Hematopoietic multipotent progenitor cell (in vitro differentiated cells): Measurements from ENCODE around the gene SAPCD2. TPM values are rescaled to one million over a fixed set of nuclear protein-coding genes. Genes with fewer than 3 reads are reported as not detected.
"Not testable (repeated sequence)": the region's sequence is repeated elsewhere in the genome, so short reads cannot be mapped to it uniquely, and the experiment has no call there.

ENCODE experiments used
- DNase-seq, 3 donors: peaks; one replicate each; pipeline ENCODE4 v3.0.0-alpha.2; 2011 to 2015; ENCODE audit warnings: low read depth in 2 of 3, low spot score in 2 of 3
- total RNA-seq: library from RNA; depleted of rRNA; stranded (reverse); fragments of >200 nt; gene quantifications from one replicate; pipeline ENCODE4 v1.2.3, GENCODE V29; 2012

The SAPCD2 gene, protein sequence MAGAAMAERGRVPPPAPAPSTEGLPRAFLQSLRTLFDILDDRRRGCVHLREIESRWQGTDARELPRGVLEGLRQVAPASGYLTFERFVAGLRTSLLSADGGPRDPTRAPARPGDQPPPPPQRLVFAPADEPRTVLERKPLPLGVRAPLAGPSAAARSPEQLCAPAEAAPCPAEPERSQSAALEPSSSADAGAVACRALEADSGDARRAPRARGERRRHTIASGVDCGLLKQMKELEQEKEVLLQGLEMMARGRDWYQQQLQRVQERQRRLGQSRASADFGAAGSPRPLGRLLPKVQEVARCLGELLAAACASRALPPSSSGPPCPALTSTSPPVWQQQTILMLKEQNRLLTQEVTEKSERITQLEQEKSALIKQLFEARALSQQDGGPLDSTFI
- total RNA-seq = 4.8 TPM

GRCh38 chr9:137070201-137070905 is at the start of gene SAPCD2:
Gene SAPCD2 (minus strand): TSS chr9:137070557. CDS start chr9:137070460, 97 bp downstream.
- peak; percentile 69 to 93 (median 91) for DNase-seq

GRCh38 chr9:137118092-137118603 is 47.8 kb upstream of the SAPCD2 start:
- not testable (repeated sequence) for DNase-seq

GRCh38 chr9:137117269-137117731 is 46.9 kb upstream of the SAPCD2 start:
- DNase-seq = no peak

DNA sequence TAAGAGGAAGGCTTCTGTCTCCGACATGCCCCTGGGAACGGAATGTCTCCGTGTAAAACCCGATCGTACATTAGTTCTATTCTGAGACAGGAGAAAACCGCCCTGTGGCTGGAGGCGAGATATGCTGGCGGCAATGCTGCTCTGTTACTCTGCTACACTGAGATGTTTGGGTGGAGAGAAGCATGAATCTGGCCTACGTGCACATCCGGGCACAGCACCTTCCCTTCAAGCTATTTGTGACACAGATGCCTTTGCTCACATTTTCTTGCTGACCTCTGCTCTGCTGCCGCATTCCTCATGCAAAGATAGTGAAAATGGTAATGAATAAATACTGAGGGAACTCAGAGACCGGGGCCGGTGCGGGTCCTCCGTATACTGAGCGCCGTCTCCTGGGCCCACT is 46.4 kb upstream of the SAPCD2 start:
- DNase-seq = no peak

DNA sequence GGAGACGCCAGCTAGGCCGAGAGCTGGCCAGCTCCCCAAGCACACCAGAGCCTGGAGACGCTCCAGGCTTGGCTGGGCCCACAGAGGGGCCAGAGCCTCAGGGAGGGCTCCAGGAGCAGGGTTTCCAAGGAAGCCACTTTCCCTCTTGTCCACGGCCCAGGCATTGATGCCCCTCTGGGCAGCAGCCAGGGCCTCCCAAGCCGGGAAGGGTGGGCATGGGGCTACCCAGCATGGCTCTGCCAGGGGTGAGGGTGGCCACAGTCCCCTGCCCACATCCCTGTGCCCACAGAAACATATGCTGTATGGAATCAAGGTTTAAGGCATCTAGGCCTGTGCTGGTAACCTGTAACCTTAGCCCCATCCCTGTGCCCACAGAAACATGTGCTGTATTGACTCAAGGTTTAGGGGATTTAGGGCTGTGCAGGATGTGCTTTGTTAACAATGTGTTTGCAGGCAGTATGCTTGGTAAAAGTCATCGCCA is 45.7 kb upstream of the SAPCD2 start:
- DNase-seq = no peak

DNA sequence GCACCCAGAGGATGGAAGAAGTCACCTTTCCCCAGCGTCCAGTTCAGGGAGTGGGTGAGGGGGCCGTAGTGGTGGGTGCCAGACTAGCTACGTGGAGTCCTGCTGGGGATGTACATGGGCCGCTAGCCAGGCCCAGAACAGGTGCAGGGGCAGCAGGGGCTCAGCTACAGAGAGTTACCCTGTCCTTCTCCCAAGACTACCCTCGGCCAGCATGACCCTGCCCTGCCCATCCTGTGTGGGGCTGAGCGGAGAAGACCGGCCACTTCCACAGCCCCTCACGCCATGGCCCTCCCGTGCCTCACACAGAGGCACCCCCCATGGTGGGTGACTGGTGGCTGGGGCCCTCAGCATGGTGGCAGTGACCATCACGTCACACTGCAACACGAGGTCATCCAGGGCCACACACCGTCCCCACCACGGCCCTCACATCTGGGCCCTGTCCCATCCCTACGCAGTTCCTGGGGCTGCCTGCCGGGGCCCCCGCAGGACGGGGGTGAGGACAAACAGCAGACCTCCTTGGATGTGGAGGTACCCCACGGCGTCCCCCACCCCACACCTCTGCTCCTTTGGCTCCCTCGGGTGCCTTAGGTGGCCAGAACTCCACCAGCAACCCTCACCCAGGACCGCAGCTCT is 45.2 kb upstream of the SAPCD2 start:
- no peak for DNase-seq

DNA sequence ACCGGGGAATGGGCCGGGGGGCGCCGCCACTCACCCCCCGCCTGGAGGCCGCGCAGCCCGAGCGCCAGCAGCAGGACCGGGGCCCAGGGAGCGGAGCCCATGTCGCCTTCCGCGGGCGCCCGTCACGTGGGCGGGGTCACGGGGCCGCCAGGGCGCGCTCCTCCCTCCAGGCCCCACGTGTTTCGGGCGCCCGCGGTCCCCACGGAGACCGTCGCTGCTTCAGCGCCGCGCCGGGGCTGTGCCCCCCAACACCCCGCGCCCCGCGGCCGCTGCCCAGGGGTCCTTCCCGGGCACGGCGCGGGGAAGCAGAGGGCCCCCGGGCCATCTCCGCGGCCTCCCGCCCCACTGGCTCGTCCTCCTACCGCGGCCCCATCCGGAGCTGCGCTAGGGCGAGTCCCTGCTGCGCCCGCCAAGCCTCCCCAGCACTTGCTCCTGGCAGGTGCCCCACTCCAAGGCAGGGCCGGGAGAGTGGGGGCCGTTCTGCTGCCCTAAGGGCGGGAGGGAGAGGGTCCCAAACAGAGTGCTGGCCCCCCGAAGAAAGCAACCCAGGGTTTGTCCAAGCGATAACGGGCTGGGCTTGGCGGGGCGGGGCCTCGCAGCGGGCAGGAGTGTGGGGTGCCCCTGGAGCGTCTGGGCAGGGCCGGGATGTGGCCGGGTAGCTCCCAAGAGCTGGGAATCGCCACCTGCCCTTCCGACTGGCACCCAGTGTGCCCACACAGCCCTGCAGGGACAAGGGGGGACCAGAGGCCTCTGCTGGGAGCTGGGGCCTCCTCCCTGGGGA is 44.4 kb upstream of the SAPCD2 start, which contains the start of gene DPP7:
DPP7 (minus strand) TSS at position 121 of the 781 bp plus-strand sequence; CDS start at position 101, 20 bp downstream.
- DNase-seq = peak; percentile 64 to 68 (median 67)

GRCh38 chr9:137114220-137114612 is 43.9 kb upstream of the SAPCD2 start:
- no peak for DNase-seq

GRCh38 chr9:137113385-137114159 is 43.2 kb upstream of the SAPCD2 start:
- DNase-seq = no peak

GRCh38 chr9:137112564-137113384 is 42.4 kb upstream of the SAPCD2 start:
- no peak for DNase-seq

DNA sequence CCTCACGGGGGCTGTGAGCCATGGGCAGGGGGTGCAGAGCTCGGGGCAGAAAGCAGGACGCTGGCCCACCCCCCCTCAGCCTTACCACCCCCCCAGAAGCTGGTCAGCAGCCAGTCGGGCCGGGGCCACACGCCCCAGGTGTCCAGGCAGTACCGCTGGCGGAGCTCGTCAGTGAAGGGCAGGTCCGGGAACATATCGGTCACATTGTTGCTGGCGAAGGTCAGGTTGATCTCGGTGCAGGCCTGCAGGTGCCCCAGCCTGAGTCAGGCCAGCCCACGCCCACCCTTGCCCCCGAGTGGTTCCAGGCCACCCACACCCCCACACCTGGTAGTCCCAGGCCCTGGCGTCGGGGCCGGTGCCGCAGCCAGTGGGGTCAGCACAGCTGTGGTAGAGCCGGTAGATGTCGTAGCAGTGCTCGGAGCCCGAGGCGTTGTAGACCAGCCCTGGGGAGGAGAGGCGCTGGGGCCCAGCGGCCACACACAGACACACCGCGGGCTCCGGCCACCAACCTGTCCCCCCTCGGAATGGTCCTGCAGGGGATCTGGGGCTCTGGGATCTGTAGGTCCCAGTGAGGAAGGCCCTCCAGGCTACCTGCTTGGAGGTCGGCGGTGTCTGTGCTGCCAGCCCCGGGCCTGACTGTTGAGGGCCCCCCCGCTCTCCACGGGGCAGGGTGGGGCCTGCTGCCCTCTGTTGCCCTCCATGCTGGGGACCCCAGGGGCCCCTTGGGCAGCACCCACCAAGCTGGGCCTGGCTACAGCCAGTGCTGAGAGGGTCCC is 41.6 kb upstream of the SAPCD2 start:
- no peak for DNase-seq

DNA sequence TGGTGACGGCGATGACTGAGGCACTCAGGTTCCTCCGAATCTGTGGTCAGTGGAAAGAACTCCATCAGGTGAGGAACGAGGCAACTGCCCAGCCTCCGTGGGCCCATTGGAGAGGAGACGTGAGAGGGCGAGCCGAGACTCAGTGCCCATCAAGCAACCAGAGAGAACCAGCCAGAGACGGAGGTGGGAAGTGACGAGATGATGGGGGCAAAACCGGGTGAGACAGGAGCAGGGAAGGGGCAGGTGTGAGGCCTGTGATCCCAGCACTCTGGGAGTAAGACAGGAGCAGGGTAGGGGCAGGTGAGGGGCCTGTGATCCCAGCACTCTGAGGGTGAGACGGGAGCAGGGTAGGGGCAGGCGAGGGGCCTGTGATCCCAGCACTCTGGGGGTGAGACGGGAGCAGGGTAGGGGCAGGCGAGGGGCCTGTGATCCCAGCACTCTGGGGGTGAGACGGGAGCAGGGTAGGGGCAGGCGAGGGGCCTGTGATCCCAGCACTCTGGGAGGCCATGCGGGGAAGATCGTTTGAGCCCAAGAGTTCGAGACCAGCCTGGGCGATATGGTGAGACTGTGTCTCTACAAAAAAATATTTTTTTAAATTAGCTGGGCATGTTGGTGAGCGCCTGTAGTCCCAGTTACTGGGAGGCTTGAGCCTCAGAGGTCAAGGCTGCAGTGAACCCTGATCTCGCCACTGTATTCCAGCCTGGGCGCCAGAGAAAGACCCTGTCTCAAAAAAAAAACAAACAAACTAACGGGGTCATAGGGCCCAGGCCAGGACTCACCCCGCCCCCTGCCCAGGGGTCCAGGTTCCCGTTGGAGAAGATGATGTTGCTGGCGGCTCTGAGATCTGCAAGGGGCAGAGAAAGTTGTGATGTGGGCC is 40.8 kb upstream of the SAPCD2 start:
- no peak for DNase-seq

GRCh38 chr9:137110147-137110910 is 40.0 kb upstream of the SAPCD2 start:
- DNase-seq = no peak

DNA sequence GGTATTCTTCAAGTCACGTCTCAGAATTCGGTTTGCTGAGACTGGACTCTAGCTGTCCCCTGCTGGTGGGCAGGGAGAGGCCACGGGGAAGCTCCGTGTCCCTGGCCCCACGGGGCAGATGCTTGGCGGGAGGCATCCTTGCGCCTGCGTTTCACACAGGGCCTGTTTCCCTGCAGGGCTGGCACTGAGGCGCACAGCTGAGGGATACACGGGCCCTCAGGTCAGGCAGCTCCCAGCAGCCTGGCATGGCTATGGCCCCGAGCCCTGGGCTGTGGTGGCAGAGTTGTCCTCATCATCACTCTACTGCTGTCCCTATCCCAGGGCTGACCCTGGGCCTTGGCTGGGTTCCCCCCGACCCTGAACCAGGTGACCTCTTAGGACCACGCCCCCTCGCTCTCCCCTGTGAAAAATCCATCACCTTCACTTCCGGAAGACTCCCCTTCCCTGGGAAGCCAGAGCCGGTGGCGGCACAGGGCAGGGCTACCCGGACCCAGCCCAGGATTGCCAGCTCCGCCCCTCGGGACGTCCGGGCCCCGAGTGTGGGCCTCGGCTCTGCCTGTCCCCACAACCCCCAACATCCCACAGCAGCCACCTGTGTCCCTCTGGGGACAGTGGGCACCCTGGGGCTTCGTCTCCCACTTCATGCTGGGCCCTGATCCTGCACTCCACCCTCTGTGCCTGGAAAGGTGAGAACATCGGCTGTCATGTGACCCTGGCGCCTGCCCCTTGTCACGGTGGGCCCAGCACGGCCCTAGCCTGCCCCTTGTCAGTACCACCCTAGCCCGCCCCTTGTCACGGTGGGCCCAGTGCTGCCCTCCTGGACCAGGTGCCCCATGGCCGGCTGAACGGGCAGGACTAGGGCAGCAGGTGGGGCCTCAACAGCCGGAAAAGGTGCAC is 39.1 kb upstream of the SAPCD2 start:
- no peak for DNase-seq
